ENCODE results near the gene MX2. TPM values are rescaled to one million over a fixed set of nuclear protein-coding genes. Genes with fewer than 3 reads are reported as not detected.

MX2 gene
- total and polyA plus RNA-seq, 2 donors (not counting 3 experiments of a cell fraction or from before 2014, with no cell fraction given): 0.01 TPM; not detected in 1

- no peaks in the 10 kb centered on the region for H3K9me1 ChIP-seq (replicated peaks; ENCODE audit: control insufficient read depth, extremely low read depth, insufficient read depth, low read length)
- H3K4me1 ChIP-seq (ENCODE audit: control insufficient read depth, extremely low read depth, insufficient read depth, low read length): no peaks in the 10 kb centered on the region
- dilution Hi-C loops (cut with MboI; ENCODE audit: extremely low pct_ligation_motif_present, low sequenced_read_pairs) (no loop called here), intact Hi-C loops (cut with micrococcal nuclease) (no loop called here)
- BruUV-seq (replicated peaks): no TSS peak
- FAIRE-seq (no peak), DNase-seq (ENCODE audit: low read depth, low spot score) (no peak)
- no peak overlapping the region for H3K27ac ChIP-seq (ENCODE audit: insufficient read depth, low read depth, low read length)
- H3K9me3 ChIP-seq (replicated peaks; ENCODE audit: control insufficient read depth, insufficient read depth, low read length): no peaks in the 10 kb centered on the region
- no peaks in the 10 kb centered on the region for H4K20me1 ChIP-seq (replicated peaks; ENCODE audit: control insufficient read depth, extremely low read depth, insufficient read depth, low read length)
- H3K79me2 ChIP-seq (ENCODE audit: control insufficient read depth, insufficient read depth, low read length): no peaks in the 10 kb centered on the region
- H2AFZ ChIP-seq (ENCODE audit: low read depth, low read length): no peak overlapping the region
- TF ChIP-seq FOS (IDR thresholded peaks at IDR 0.05; ENCODE audit: borderline replicate concordance, insufficient read depth, low read length): no peak
- TF ChIP-seq CTCF (IDR thresholded peaks at IDR 0.05; ENCODE audit: extremely low read depth in 1 of 2, insufficient read depth in 1 of 2, low read depth in 1 of 2, low read length in 2 of 2): no peak
- TF ChIP-seq EZH2 (IDR thresholded peaks at IDR 0.05; ENCODE audit: borderline replicate concordance, low read depth, low read length, severe bottlenecking): no peak
- TF ChIP-seq MAX (IDR thresholded peaks at IDR 0.05; ENCODE audit: insufficient read depth, insufficient read length): no peak
- TF ChIP-seq JUN (IDR thresholded peaks at IDR 0.05; ENCODE audit: borderline replicate concordance, insufficient read depth, insufficient read length, low read depth): no peak
- TF ChIP-seq GATA2 (IDR thresholded peaks at IDR 0.05; ENCODE audit: insufficient read depth, insufficient read length, low read depth, low read length): no peak
- no peak for TF ChIP-seq POLR2AphosphoS5 (IDR thresholded peaks at IDR 0.05; ENCODE audit: insufficient read depth, low read depth, low read length)
- TF ChIP-seq POLR2A (IDR thresholded peaks at IDR 0.05; ENCODE audit: low read depth, low read length): no peak
- no peak for TF ChIP-seq MYC (IDR thresholded peaks at IDR 0.05; ENCODE audit: low read depth, low read length)
- no peaks in the 10 kb centered on the region for H3K27me3 ChIP-seq (ENCODE audit: control insufficient read depth in 2 of 2, insufficient read depth in 2 of 2, low read length in 2 of 2)
- H3K9ac ChIP-seq (replicated peaks; ENCODE audit: extremely low read depth, insufficient read depth, low read length): no peak overlapping the region
- CTCF ChIA-PET: interaction anchor here (1.8 kb wide), 1 partner anchor 11 kb away, joined by 5 read pairs; no protein-coding TSS in a partner anchor
- H3K4me2 ChIP-seq (ENCODE audit: insufficient read depth, low read length): no peak overlapping the region
- POLR2A ChIA-PET: no interaction called here
- H3K36me3 ChIP-seq (ENCODE audit: control insufficient read depth in 2 of 2, extremely low read depth in 1 of 2, insufficient read depth in 2 of 2, low read length in 2 of 2): no peaks in the 10 kb centered on the region
- H3K4me3 ChIP-seq (replicated peaks in 1 of 3; ENCODE audit: insufficient read depth in 1 of 3, low read depth in 1 of 3, low read length in 3 of 3): no peak overlapping the region
Measured at GRCh38 chr21:41449613-41450012, 87.8 kb downstream of the MX2 start.

Data from endothelial cell of umbilical vein (primary cell).